EL (cell line): Measurements from ENCODE around the gene PRPF38B.
"Not testable (repeated sequence)": the region's sequence is repeated elsewhere in the genome, so short reads cannot be mapped to it uniquely, and the experiment has no call there.

Experiments used
- DNase-seq: peaks from one replicate; pipeline ENCODE4 v3.0.0-alpha.2; 2016

The PRPF38B gene

GRCh38 chr1:108681701-108682100, 10.4 kb upstream of the PRPF38B start:
- DNase-seq: not testable (repeated sequence)

GRCh38 chr1:108685529-108685928, 6.6 kb upstream of the PRPF38B start:
- DNase-seq: no peak

- DNase-seq: peak; percentile 69
Observed at GRCh38 chr1:108686614-108687313, 5.3 kb upstream of the PRPF38B start.

- no peak for DNase-seq
Observed at GRCh38 chr1:108691128-108691941, 775 bp upstream of the PRPF38B start.

- peak; percentile 73 for DNase-seq
Observed at GRCh38 chr1:108692724-108693655, 880 bp downstream of the PRPF38B start.

- no peak for DNase-seq
Observed at GRCh38 chr1:108695535-108695934, 3.4 kb downstream of the PRPF38B start.

GRCh38 chr1:108699375-108700332, 7.5 kb downstream of the PRPF38B start:
- DNase-seq: no peak

- no peak for DNase-seq
Observed at GRCh38 chr1:108701176-108701849, 9.2 kb downstream of the PRPF38B start.

GRCh38 chr1:108702109-108702508, 10.0 kb downstream of the PRPF38B start:
- not testable (repeated sequence) for DNase-seq

GRCh38 chr1:108703939-108704338, 11.8 kb downstream of the PRPF38B start:
- peak; percentile 41 for DNase-seq

GRCh38 chr1:108704496-108704895, 12.4 kb downstream of the PRPF38B start:
- DNase-seq: peak; percentile 81

GRCh38 chr1:108706643-108707042, 14.5 kb downstream of the PRPF38B start:
- no peak for DNase-seq

- no peak for DNase-seq
Observed at GRCh38 chr1:108708691-108709660, 16.9 kb downstream of the PRPF38B start.

GRCh38 chr1:108712606-108713150, 20.6 kb downstream of the PRPF38B start, which contains the start of gene FNDC7:
TSS of gene FNDC7 (plus strand) at chr1:108712908. CDS start at chr1:108712934, 26 bp downstream.
- peak; percentile 13 for DNase-seq

- no peak for DNase-seq
Observed at GRCh38 chr1:108715932-108716331, 23.8 kb downstream of the PRPF38B start.

- no peak for DNase-seq
Observed at GRCh38 chr1:108716437-108717230, 24.5 kb downstream of the PRPF38B start.

GRCh38 chr1:108717774-108718316, 25.7 kb downstream of the PRPF38B start:
- no peak for DNase-seq

GRCh38 chr1:108718927-108719655, 27.0 kb downstream of the PRPF38B start:
- DNase-seq: no peak
